Stimulated activated CD4-positive, alpha-beta T cell treated with anti-CD3 and anti-CD28 coated beads, TNF-alpha, amount 100 ng/mL, for 24 hours (primary cell): ENCODE results near the gene LAMTOR1.
A peak's percentile ranks its signal among the peaks of the same experiment; 100 is the strongest.

Experiments
- DNase-seq, 3 experiments: peaks; one replicate each; pipeline ENCODE4 v3.0.0-alpha.2; 2020; ENCODE audit warnings: low read depth in 3 of 3

LAMTOR1 gene

GRCh38 chr11:72119198-72119597, 16.1 kb upstream of the LAMTOR1 start:
- DNase-seq, result no peak

- DNase-seq, result no peak
These were observed 13.1 kb upstream of the LAMTOR1 start for GRCh38 chr11:72116019-72116755.

- no peak for DNase-seq
These were observed 11.5 kb upstream of the LAMTOR1 start for GRCh38 chr11:72114570-72114969.

- no peak for DNase-seq
These were observed 10.1 kb upstream of the LAMTOR1 start for GRCh38 chr11:72112978-72113808.

- peak; percentile 99 to 100 (median 99) for DNase-seq
These were observed 9.3 kb upstream of the LAMTOR1 start, which contains the start of gene ANAPC15 for GRCh38 chr11:72112143-72112977. TSS of gene ANAPC15 (minus strand) at chr11:72112695. CDS start at chr11:72111276, 1,419 bp downstream.

- no peak for DNase-seq
These were observed 8.4 kb upstream of the LAMTOR1 start for GRCh38 chr11:72111300-72112142.

GRCh38 chr11:72105888-72106287, 2.8 kb upstream of the LAMTOR1 start, which contains the start of gene TOMT:
TSS of gene TOMT (plus strand) at chr11:72105924. CDS start at chr11:72105952, 28 bp downstream.
- no peak for DNase-seq

GRCh38 chr11:72103754-72104167, 664 bp upstream of the LAMTOR1 start:
- DNase-seq, result no peak

GRCh38 chr11:72102631-72102945, 509 bp downstream of the LAMTOR1 start:
- DNase-seq, result no peak

GRCh38 chr11:72102162-72102561, 935 bp downstream of the LAMTOR1 start:
- no peak for DNase-seq

GRCh38 chr11:72100462-72100861, 2.6 kb downstream of the LAMTOR1 start:
- no peak for DNase-seq

GRCh38 chr11:72100009-72100408, 3.1 kb downstream of the LAMTOR1 start:
- DNase-seq, result no peak

- no peak for DNase-seq
These were observed 4.4 kb downstream of the LAMTOR1 start for GRCh38 chr11:72098741-72099140.

GRCh38 chr11:72091292-72091691, 11.8 kb downstream of the LAMTOR1 start:
- DNase-seq, result peak; percentile 31 to 55 (median 54)

GRCh38 chr11:72088076-72088808, 14.9 kb downstream of the LAMTOR1 start:
- DNase-seq, result no peak

- no peak for DNase-seq
These were observed 17.3 kb downstream of the LAMTOR1 start for GRCh38 chr11:72085621-72086351.

- DNase-seq, result no peak
These were observed 18.1 kb downstream of the LAMTOR1 start for GRCh38 chr11:72084965-72085364.

- no peak for DNase-seq
These were observed 19.0 kb downstream of the LAMTOR1 start for GRCh38 chr11:72084076-72084475.

GRCh38 chr11:72083414-72083813, 19.7 kb downstream of the LAMTOR1 start:
- DNase-seq, result no peak
